Vagina (tissue), 2 donors: ENCODE data around the gene METTL25.

ENCODE experiments used
- POLR2A ChIP-seq, 2 donors: fragments of 450-650 bp; IDR thresholded peaks; one replicate each; pipeline ENCODE4 v1.6.1; 2017; ENCODE audit warnings: antibody characterized with exemption in 2 of 2, mild to moderate bottlenecking in 2 of 2, moderate library complexity in 2 of 2
- TF ChIP-seq, protein P1 (sequence below), 3 experiments: fragments of 450-650 bp in 2 of 3; fragments of 200-600 bp in 1 of 3; sonication (generic) in 1 of 3; IDR thresholded peaks; one replicate each; pipeline ENCODE4 v1.5.1; 2017 to 2019; ENCODE audit warnings: antibody characterized with exemption in 3 of 3, mild to moderate bottlenecking in 2 of 3, moderate library complexity in 2 of 3

GRCh38 chr12:82426081-82426480 lies 67.8 kb downstream of the METTL25 start:
- TF ChIP-seq POLR2A (IDR thresholded peaks at IDR 0.05) = no peak
- TF ChIP-seq, protein P1, sequence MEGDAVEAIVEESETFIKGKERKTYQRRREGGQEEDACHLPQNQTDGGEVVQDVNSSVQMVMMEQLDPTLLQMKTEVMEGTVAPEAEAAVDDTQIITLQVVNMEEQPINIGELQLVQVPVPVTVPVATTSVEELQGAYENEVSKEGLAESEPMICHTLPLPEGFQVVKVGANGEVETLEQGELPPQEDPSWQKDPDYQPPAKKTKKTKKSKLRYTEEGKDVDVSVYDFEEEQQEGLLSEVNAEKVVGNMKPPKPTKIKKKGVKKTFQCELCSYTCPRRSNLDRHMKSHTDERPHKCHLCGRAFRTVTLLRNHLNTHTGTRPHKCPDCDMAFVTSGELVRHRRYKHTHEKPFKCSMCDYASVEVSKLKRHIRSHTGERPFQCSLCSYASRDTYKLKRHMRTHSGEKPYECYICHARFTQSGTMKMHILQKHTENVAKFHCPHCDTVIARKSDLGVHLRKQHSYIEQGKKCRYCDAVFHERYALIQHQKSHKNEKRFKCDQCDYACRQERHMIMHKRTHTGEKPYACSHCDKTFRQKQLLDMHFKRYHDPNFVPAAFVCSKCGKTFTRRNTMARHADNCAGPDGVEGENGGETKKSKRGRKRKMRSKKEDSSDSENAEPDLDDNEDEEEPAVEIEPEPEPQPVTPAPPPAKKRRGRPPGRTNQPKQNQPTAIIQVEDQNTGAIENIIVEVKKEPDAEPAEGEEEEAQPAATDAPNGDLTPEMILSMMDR (IDR thresholded peaks at IDR 0.05) = no peak
